Choroid plexus epithelial cell (primary cell): ENCODE data around the gene TEX261.

Source experiments
- DNase-seq: peaks from one replicate; pipeline ENCODE4 v3.0.0-alpha.2; 2010; ENCODE audit warnings: low read depth
- H3K4me3 ChIP-seq: 2 replicates; pipeline ENCODE4 v1.5.1; 2011; ENCODE audit warnings: low read depth, mild to moderate bottlenecking, control low read depth, low read length, moderate library complexity
- TF ChIP-seq, protein P1 (sequence below): conservative IDR thresholded peaks from 2 replicates; pipeline ENCODE4 v1.5.1; 2011; ENCODE audit warnings: low read depth, mild to moderate bottlenecking, control low read depth, inconsistent platforms, low read length, moderate library complexity

TEX261 gene

DNA sequence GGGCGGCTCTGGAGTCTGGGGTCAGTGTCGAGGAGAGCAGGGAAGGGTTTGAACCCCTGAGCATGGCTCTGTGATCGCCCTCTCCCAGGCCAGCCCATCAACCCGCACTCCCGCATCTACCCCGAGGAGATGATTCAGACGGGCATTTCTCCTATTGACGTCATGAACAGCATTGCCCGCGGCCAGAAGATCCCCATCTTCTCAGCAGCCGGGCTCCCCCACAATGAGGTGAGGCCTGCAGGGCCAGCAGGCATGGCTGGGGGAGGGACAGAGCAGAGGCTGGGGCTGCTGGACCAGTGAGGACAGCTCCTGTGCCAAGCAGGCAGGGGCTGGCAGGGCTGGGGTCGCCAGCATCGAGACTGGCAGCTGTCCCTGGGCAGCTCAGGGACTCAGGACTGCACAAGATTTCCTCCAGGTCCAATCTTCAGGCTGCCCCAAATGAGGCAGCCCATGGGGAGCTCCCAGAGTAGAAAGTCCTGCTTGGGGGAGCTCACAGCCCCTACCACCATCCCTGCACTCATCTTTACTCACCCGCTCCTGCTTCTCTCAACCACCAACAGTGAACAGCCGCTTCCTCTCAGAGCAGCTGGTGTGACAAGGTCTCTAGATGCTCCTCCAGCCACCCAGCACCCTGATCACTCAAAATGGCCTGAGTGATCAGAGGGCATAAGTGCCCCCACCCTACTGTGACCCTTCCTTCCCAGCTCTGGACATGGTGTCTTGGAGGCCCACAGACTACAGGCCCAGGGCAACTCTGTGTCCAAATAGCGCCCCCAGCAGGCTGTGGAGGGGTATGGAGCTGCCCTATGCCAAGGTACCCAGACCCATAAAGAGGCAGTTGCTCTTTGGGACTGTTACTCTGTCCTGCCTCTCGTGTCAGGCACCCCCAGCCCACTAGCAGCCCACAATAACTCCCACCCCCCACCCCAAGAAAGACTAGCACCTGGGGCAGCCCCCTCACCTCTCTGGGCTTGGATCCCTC lies 34.5 kb downstream of the TEX261 start:
- no peak for DNase-seq
- TF ChIP-seq, protein P1, sequence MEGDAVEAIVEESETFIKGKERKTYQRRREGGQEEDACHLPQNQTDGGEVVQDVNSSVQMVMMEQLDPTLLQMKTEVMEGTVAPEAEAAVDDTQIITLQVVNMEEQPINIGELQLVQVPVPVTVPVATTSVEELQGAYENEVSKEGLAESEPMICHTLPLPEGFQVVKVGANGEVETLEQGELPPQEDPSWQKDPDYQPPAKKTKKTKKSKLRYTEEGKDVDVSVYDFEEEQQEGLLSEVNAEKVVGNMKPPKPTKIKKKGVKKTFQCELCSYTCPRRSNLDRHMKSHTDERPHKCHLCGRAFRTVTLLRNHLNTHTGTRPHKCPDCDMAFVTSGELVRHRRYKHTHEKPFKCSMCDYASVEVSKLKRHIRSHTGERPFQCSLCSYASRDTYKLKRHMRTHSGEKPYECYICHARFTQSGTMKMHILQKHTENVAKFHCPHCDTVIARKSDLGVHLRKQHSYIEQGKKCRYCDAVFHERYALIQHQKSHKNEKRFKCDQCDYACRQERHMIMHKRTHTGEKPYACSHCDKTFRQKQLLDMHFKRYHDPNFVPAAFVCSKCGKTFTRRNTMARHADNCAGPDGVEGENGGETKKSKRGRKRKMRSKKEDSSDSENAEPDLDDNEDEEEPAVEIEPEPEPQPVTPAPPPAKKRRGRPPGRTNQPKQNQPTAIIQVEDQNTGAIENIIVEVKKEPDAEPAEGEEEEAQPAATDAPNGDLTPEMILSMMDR: no peak
- H3K4me3 ChIP-seq: no peak overlapping the region

DNA sequence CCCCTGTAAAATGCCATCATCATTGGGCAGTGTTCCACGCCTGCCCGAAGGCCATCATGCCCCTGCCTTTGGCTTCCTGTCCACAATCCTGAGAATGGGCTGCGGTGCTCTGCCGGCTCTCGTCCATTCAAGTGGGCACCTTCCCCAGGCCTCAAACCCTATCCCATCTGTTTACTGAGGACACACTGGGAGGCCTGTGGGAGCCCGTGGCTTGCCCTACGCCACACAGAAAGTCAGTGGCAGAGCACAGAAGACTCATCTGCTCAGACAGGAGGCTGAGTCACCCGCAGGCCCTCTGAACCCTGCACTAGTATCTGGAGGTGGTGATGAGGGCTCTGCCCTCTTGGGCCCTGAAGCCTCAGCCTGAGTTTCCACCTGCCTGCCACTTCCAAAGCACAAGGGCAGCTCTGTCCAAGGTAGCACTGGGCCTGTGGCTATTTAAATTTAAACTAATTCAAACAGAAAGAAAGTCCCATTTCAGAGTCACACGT lies 35.4 kb downstream of the TEX261 start:
- DNase-seq: no peak
- TF ChIP-seq, protein P1: no peak
- no peak overlapping the region for H3K4me3 ChIP-seq

DNA sequence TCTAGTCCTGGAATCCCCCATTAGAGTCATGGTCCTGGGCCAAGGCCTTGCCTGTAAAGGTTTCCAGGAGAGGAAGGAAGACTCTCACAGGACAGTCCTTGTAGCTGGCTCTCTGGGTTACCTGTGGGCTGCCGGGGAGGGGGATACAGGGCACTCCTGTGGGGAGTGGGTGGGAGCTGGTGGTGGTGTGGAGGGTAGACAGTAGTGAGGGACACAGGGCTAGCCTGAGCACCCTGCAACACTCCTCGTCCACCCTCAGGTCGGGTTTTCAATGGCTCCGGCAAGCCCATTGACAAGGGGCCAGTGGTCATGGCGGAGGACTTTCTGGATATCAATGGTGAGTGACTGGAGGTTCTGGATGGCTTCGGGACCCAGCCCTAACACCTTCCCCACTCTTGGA lies 35.9 kb downstream of the TEX261 start:
- no peak for DNase-seq
- TF ChIP-seq, protein P1: no peak
- no peak overlapping the region for H3K4me3 ChIP-seq

DNA sequence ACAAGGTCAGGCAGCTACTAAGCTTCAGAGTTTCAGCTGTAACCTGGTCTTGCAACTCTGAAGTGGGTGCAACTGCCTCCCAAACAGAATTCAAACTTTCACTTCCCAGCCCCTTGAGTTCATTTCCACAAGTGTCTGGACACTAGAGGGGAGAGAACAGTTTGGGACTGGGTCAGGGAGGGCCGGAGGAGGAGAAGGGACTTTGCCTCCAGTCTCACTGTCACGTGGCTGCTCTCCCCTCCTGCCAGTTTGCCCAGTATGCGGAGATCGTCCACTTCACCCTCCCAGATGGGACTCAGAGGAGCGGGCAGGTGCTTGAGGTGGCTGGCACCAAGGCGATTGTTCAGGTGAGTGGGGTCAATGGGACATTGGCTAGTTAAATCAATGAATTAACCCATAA lies 36.9 kb downstream of the TEX261 start:
- TF ChIP-seq, protein P1: no peak

DNA sequence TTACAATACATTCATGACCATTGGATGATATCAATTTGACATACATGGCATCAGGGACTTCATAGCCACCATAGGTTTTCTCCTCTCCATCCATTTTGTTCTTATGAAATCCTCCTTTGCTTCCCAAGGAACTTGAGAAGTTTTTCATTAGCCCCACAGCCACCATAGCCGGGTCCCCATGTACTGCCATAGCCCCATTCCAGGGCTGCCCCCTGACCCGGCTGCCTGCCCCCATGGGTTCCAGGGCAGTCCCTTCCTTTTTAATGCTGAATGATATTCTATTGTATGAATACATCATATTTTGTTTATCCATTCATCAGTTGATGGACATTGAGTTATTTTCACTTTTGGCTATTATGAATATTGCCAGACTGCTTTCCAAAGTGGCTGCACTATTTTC lies 38.5 kb downstream of the TEX261 start:
- TF ChIP-seq, protein P1: no peak
- H3K4me3 ChIP-seq: no peak overlapping the region
- DNase-seq: no peak

More for the DNA sequence above, 36.9 kb downstream of the TEX261 start:
- no peak for DNase-seq
- H3K4me3 ChIP-seq: no peak overlapping the region

DNA sequence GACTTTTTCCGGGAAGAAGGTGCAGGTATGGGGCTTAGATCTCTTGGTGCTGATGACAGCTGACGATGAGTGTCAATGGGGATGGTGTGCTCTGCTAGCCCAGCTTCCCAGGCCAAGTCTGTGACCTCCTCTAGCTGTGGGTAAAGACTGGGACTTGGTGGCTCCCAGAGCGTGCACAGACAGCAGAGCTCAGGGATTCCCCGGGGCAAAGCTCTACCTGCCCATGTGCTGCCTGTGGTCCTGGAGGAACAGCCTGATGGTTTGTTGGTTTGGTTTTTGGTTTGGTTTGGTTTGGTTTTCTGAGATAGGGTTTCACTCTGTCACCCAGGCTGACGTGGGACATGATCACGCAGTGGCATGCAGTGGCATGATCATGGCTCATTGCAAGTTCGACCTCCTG lies 39.8 kb downstream of the TEX261 start:
- H3K4me3 ChIP-seq: no peak overlapping the region
- no peak for DNase-seq
- TF ChIP-seq, protein P1: no peak
